Neural progenitor cell (in vitro differentiated cells): ENCODE results near the gene LEKR1. TPM values are rescaled to one million over a fixed set of nuclear protein-coding genes. Genes with fewer than 3 reads are reported as not detected.

Experiments used
- DNase-seq: peaks from one replicate; pipeline ENCODE4 v3.0.0-alpha.2; 2016; ENCODE audit warnings: low spot score
- H2AFZ ChIP-seq: fragments of 200-600 bp; sonication (generic); replicated peaks from 2 replicates; pipeline ENCODE4 v1.6.1; 2016; ENCODE audit warnings: antibody characterized with exemption
- H3F3A ChIP-seq: fragments of 200-600 bp; sonication (generic); 2 replicates; pipeline ENCODE4 v1.6.1; 2016; ENCODE audit warnings: antibody characterized with exemption, low read depth
- H3K27ac ChIP-seq: fragments of 200-600 bp; sonication (generic); 2 replicates; pipeline ENCODE4 v1.5.1; 2016; ENCODE audit warnings: mild to moderate bottlenecking
- H3K27me3 ChIP-seq: fragments of 200-600 bp; sonication (generic); 2 replicates; pipeline ENCODE4 v1.6.1; 2016; ENCODE audit warnings: mild to moderate bottlenecking, moderate library complexity
- H3K36me3 ChIP-seq: fragments of 200-600 bp; sonication (generic); 2 replicates; pipeline ENCODE4 v1.5.1; 2016
- H3K4me1 ChIP-seq: fragments of 200-600 bp; sonication (generic); 2 replicates; pipeline ENCODE4 v1.6.1; 2016; ENCODE audit warnings: mixed run types
- H3K4me2 ChIP-seq: fragments of 200-600 bp; sonication (generic); 2 replicates; pipeline ENCODE4 v1.6.1; 2016
- H3K4me3 ChIP-seq: fragments of 200-600 bp; sonication (generic); 2 replicates; pipeline ENCODE4 v1.5.1; 2016
- H3K79me2 ChIP-seq: fragments of 200-600 bp; sonication (generic); 2 replicates; pipeline ENCODE4 v1.6.1; 2016; ENCODE audit warnings: low read depth
- H3K9ac ChIP-seq: fragments of 200-600 bp; sonication (generic); 2 replicates; pipeline ENCODE4 v1.6.1; 2016
- H3K9me3 ChIP-seq: fragments of 200-600 bp; sonication (generic); 2 replicates; pipeline ENCODE4 v1.5.1; 2016; ENCODE audit warnings: low read depth
- H4K20me1 ChIP-seq: fragments of 200-600 bp; sonication (generic); 2 replicates; pipeline ENCODE4 v1.6.1; 2016; ENCODE audit warnings: low read depth
- H3K27ac Mint-ChIP-seq: 3 replicates; pipeline ENCODE4 v1.8.0; 2021; ENCODE audit warnings: mixed read lengths
- H3K27me3 Mint-ChIP-seq: 2 replicates; pipeline ENCODE4 v1.8.0; 2022; ENCODE audit warnings: low read depth, mild to moderate bottlenecking, inconsistent platforms, moderate library complexity, mixed read lengths; ENCODE audit not compliant: insufficient read depth
- H3K36me3 Mint-ChIP-seq: 3 replicates; pipeline ENCODE4 v1.8.0; 2021; ENCODE audit warnings: mixed read lengths
- H3K4me1 Mint-ChIP-seq: 3 replicates; pipeline ENCODE4 v1.8.0; 2021; ENCODE audit warnings: mixed read lengths
- H3K4me3 Mint-ChIP-seq: 3 replicates; pipeline ENCODE4 v1.8.0; 2021; ENCODE audit warnings: mild to moderate bottlenecking, moderate library complexity, mixed read lengths
- H3K9me3 Mint-ChIP-seq: 3 replicates; pipeline ENCODE4 v1.8.0; 2020; ENCODE audit warnings: mixed read lengths
- EZH2 ChIP-seq: fragments of 200-600 bp; sonication (generic); IDR thresholded peaks from 2 replicates; pipeline ENCODE4 v1.6.1; 2017; ENCODE audit warnings: antibody characterized with exemption, mild to moderate bottlenecking, moderate library complexity
- EZH2phosphoT487 ChIP-seq: fragments of 200-600 bp; sonication (generic); IDR thresholded peaks from 2 replicates; pipeline ENCODE4 v1.6.1; 2017; ENCODE audit warnings: antibody characterized with exemption
- total RNA-seq: library from RNA; depleted of rRNA; stranded (reverse); fragments of >200 nt; gene quantifications from 2 replicates; pipeline ENCODE4 v1.2.3, GENCODE V29; 2015; ENCODE audit warnings: low replicate concordance
- TF ChIP-seq, protein P1 (sequence below): fragments of 200-600 bp; sonication (generic); IDR thresholded peaks from 2 replicates; pipeline ENCODE4 v1.5.1; 2017; ENCODE audit warnings: antibody characterized with exemption, mild to moderate bottlenecking

The LEKR1 gene
- total RNA-seq, 1 donor from 2014 or later: 1.9 TPM

GRCh38 chr3:156859578-156859977 lies 33.4 kb downstream of the LEKR1 start:
- H3K9ac ChIP-seq: no peak overlapping the region
- no peak overlapping the region for H3K27ac ChIP-seq
- no peaks in the 10 kb centered on the region for H3K36me3 Mint-ChIP-seq
- no peak overlapping the region for H3K4me2 ChIP-seq
- no peak overlapping the region for H2AFZ ChIP-seq
- H3F3A ChIP-seq: no peaks in the 10 kb centered on the region
- H3K4me3 Mint-ChIP-seq: no peak overlapping the region
- no peaks in the 10 kb centered on the region for H3K9me3 ChIP-seq
- TF ChIP-seq EZH2phosphoT487 (no peak), EZH2 (no peak)
- TF ChIP-seq, protein P1, sequence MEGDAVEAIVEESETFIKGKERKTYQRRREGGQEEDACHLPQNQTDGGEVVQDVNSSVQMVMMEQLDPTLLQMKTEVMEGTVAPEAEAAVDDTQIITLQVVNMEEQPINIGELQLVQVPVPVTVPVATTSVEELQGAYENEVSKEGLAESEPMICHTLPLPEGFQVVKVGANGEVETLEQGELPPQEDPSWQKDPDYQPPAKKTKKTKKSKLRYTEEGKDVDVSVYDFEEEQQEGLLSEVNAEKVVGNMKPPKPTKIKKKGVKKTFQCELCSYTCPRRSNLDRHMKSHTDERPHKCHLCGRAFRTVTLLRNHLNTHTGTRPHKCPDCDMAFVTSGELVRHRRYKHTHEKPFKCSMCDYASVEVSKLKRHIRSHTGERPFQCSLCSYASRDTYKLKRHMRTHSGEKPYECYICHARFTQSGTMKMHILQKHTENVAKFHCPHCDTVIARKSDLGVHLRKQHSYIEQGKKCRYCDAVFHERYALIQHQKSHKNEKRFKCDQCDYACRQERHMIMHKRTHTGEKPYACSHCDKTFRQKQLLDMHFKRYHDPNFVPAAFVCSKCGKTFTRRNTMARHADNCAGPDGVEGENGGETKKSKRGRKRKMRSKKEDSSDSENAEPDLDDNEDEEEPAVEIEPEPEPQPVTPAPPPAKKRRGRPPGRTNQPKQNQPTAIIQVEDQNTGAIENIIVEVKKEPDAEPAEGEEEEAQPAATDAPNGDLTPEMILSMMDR: no peak
- no peak overlapping the region for H3K27ac Mint-ChIP-seq
- H3K4me1 ChIP-seq: no peaks in the 10 kb centered on the region
- H4K20me1 ChIP-seq: no peaks in the 10 kb centered on the region
- no peaks in the 10 kb centered on the region for H3K27me3 ChIP-seq
- no peaks in the 10 kb centered on the region for H3K79me2 ChIP-seq
- H3K27me3 Mint-ChIP-seq: peaks cover 2% of the 10 kb centered on the region
- no peak overlapping the region for H3K4me3 ChIP-seq
- no peak for DNase-seq
- H3K9me3 Mint-ChIP-seq: no peaks in the 10 kb centered on the region
- H3K36me3 ChIP-seq: no peaks in the 10 kb centered on the region
- no peaks in the 10 kb centered on the region for H3K4me1 Mint-ChIP-seq

DNA sequence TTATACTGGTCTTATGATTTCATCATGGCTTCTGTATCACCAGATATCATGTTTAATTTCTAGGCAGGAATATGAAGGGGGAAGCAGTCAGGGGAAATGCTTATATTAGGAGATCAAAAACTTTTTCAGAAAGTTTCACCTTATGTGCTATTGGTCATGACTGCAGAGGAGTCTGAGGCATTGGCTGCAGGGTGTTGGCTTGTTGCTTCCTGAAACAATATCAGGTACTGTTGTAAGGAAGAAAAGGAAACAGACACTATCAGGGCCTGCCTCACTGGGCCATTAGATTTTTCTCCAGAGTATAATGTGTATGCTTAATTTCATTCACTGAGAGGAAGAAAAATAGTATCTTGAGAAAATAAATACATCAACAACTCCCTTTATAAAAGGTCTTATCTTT lies 34.7 kb downstream of the LEKR1 start:
- no peaks in the 10 kb centered on the region for H3K27me3 ChIP-seq
- no peak overlapping the region for H3K4me3 Mint-ChIP-seq
- H3K4me3 ChIP-seq: no peak overlapping the region
- H3K9ac ChIP-seq: no peak overlapping the region
- H3K4me2 ChIP-seq: no peak overlapping the region
- DNase-seq: no peak
- H3K4me1 ChIP-seq: no peaks in the 10 kb centered on the region
- H4K20me1 ChIP-seq: no peaks in the 10 kb centered on the region
- H3K9me3 ChIP-seq: no peaks in the 10 kb centered on the region
- no peaks in the 10 kb centered on the region for H3K36me3 ChIP-seq
- no peaks in the 10 kb centered on the region for H3K4me1 Mint-ChIP-seq
- no peaks in the 10 kb centered on the region for H3K79me2 ChIP-seq
- H3K36me3 Mint-ChIP-seq: no peaks in the 10 kb centered on the region
- no peak overlapping the region for H3K27ac Mint-ChIP-seq
- no peaks in the 10 kb centered on the region for H3K27me3 Mint-ChIP-seq
- no peak overlapping the region for H3K27ac ChIP-seq
- no peak for TF ChIP-seq EZH2phosphoT487
- TF ChIP-seq EZH2: no peak
- TF ChIP-seq, protein P1: no peak
- H3F3A ChIP-seq: no peaks in the 10 kb centered on the region
- H2AFZ ChIP-seq: no peak overlapping the region
- no peaks in the 10 kb centered on the region for H3K9me3 Mint-ChIP-seq

- TF ChIP-seq EZH2phosphoT487 (no peak), EZH2 (no peak)
- TF ChIP-seq, protein P1: no peak
- DNase-seq: no peak
- Mint-ChIP-seq H3K4me1 (no peaks in the 10 kb centered on the region), H3K36me3 (no peaks in the 10 kb centered on the region), H3K9me3 (no peaks in the 10 kb centered on the region), H3K27ac (no peak overlapping the region), H3K27me3 (no peaks in the 10 kb centered on the region), H3K4me3 (no peak overlapping the region)
- no peak overlapping the region for H3K4me3 ChIP-seq
- H3K27ac ChIP-seq: no peak overlapping the region
- no peaks in the 10 kb centered on the region for H3K4me1 ChIP-seq
- H3K9ac ChIP-seq: no peak overlapping the region
- H4K20me1 ChIP-seq: no peaks in the 10 kb centered on the region
- no peaks in the 10 kb centered on the region for H3K79me2 ChIP-seq
- H3K27me3 ChIP-seq: no peaks in the 10 kb centered on the region
- no peaks in the 10 kb centered on the region for H3K36me3 ChIP-seq
- no peak overlapping the region for H3K4me2 ChIP-seq
- no peak overlapping the region for H2AFZ ChIP-seq
- H3F3A ChIP-seq: no peaks in the 10 kb centered on the region
- H3K9me3 ChIP-seq: no peaks in the 10 kb centered on the region
These were observed 36.2 kb downstream of the LEKR1 start for GRCh38 chr3:156862338-156862737.
